ENCODE data around the gene B3GAT3.

The B3GAT3 gene

GRCh38 chr11:62607714-62608113 is 14.1 kb downstream of the B3GAT3 start:
- CTCF ChIA-PET: no interaction called here
- H3K27ac ChIP-seq: peak overlapping the region; percentile 98
- POLR2A ChIA-PET (ENCODE audit: low non-redundant PET): no interaction called here
- TF ChIP-seq, protein P1, sequence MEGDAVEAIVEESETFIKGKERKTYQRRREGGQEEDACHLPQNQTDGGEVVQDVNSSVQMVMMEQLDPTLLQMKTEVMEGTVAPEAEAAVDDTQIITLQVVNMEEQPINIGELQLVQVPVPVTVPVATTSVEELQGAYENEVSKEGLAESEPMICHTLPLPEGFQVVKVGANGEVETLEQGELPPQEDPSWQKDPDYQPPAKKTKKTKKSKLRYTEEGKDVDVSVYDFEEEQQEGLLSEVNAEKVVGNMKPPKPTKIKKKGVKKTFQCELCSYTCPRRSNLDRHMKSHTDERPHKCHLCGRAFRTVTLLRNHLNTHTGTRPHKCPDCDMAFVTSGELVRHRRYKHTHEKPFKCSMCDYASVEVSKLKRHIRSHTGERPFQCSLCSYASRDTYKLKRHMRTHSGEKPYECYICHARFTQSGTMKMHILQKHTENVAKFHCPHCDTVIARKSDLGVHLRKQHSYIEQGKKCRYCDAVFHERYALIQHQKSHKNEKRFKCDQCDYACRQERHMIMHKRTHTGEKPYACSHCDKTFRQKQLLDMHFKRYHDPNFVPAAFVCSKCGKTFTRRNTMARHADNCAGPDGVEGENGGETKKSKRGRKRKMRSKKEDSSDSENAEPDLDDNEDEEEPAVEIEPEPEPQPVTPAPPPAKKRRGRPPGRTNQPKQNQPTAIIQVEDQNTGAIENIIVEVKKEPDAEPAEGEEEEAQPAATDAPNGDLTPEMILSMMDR (conservative IDR thresholded peaks at IDR 0.05; ENCODE audit: low read depth): no peak
- DNase-seq (ENCODE audit: low spot score): no peak

DNA sequence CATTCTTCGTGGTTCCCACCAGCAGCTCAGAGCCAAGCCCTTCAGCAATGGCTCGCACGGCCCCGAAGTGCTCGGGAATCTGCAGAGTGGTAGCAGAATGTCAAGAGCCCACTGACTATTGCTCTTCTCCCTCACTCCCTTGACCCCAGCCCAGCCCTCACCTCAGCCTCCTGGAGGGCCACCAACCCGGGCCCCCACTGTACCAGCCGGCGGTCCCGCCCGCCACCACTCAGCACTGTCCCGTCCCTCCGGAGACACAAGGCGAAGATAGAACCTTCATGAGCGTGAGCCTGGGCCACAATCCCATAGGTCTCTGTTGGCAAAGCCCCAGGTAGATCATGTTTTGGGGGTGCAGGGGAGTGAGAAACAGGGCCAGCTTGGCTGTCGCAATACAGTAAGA is 15.9 kb downstream of the B3GAT3 start:
- no peak for DNase-seq (ENCODE audit: low spot score)
- CTCF ChIA-PET: no interaction called here
- POLR2A ChIA-PET (ENCODE audit: low non-redundant PET): no interaction called here
- TF ChIP-seq, protein P1 (conservative IDR thresholded peaks at IDR 0.05; ENCODE audit: low read depth): no peak
- peak overlapping the region; percentile 98 for H3K27ac ChIP-seq

DNA sequence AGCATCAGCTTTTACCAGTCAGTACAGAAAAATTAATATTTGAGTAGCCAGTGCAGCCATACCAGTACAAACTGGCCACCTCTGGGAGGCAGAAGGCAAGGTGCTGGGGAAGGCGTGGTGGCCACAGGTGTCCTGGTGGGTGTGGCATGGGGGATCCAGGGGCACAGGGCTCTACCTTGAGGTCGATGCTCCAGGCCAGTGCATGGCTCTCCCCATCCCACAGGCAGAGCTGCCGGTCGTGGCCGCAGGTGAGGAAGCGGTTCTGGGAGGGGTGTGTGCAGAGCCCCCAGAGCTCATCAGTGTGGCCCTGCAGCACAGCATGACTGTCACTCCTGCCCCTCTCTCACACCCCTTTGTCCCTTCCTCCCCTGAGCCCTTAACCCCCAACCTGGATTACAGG is 16.3 kb downstream of the B3GAT3 start:
- ChIA-PET CTCF (interaction anchor here (0.6 kb wide), 1 partner anchor 155 kb away, joined by 3 read pairs; no protein-coding TSS in a partner anchor), POLR2A (ENCODE audit: low non-redundant PET) (no interaction called here)
- TF ChIP-seq, protein P1 (conservative IDR thresholded peaks at IDR 0.05; ENCODE audit: low read depth): no peak
- DNase-seq (ENCODE audit: low spot score): no peak
- H3K27ac ChIP-seq: peak overlapping the region; percentile 98

DNA sequence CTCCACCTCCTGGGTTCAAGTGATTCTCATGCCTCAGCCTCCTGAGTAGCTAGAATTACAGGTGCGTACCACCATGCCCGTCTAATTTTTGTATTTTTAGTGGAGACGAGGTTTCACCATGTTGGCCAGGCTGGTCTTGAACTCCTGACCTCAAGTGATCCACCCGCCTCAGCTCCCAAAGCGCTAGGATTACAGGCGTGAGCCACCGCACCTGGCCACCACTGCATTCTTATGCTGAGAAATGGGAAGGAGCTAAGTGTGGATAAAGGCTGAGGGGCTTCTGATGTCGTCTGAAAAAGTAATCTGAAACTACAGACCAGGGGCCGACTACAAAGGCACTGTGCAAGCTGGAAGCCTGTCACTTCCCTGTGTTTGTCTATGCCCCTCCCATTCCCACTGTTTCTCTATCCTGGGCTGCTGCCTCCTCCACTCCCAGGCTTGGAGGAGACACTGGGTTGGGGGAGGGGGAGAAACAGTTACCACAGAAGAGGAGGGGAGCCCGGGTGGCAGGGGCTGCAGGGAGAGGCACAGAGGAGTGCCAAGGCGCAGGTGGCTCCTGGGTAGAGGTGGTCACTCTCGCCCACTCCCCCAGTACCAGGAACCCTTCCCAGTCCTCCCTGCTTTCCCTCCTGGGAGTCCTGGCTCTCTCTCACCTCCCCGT is 17.2 kb downstream of the B3GAT3 start:
- ChIA-PET CTCF (no interaction called here), POLR2A (ENCODE audit: low non-redundant PET) (no interaction called here)
- no peak for DNase-seq (ENCODE audit: low spot score)
- TF ChIP-seq, protein P1 (conservative IDR thresholded peaks at IDR 0.05; ENCODE audit: low read depth): no peak
- peak overlapping the region; percentile 98 for H3K27ac ChIP-seq

DNA sequence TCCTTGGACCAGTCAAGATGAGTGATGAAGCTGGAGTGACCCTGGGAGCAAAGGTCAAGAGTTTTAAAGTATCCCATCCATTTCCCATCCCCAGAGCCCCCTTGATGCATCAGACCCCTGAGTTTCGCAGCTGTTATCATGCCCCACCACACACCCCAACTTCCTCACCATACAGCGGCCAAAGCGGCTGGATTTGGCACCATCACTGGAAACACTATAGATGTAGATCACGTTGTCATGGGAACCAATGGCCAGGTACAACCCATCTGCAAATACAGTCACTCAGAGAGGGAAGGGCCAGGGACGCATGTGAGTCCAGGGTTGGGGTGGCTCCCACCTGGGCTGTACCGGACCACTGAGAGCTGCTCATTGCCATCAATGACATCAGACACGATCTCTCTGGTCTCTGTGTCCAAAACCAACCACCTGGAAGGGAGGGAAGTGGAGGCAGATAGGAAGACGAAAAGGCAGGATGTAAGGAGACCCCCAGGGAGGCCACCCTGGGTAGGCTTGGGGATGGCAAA is 17.9 kb downstream of the B3GAT3 start:
- peak overlapping the region; percentile 98 for H3K27ac ChIP-seq
- ChIA-PET CTCF (no interaction called here), POLR2A (ENCODE audit: low non-redundant PET) (no interaction called here)
- TF ChIP-seq, protein P1 (conservative IDR thresholded peaks at IDR 0.05; ENCODE audit: low read depth): no peak
- DNase-seq (ENCODE audit: low spot score): no peak

DNA sequence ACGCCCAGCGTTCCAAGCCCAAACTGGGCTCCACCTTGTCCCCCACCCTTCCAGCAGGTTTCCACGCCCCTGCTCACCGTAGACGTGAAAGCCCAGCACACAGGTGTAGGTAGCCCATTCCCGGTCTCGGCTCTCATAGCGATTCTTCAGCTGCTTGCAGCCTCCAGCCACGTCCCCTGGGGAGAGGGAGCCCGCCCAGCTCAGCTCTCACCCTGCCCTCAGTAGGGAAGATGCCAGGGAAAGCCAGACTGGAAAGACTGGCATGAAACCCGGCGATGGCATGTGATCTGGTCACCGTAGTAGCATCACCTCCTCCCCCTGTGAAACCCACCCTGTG is 18.7 kb downstream of the B3GAT3 start:
- ChIA-PET POLR2A (ENCODE audit: low non-redundant PET) (interaction anchor here (0.9 kb wide), 1 partner anchor 11 kb away, joined by 3 read pairs; no protein-coding TSS in a partner anchor), CTCF (interaction anchor here (0.9 to 1.0 kb wide), 2 partner anchors 9 to 33 kb away, joined by 3 read pairs; no protein-coding TSS in a partner anchor)
- DNase-seq (ENCODE audit: low spot score): no peak
- TF ChIP-seq, protein P1 (conservative IDR thresholded peaks at IDR 0.05; ENCODE audit: low read depth): no peak
- H3K27ac ChIP-seq: peak overlapping the region; percentile 98

Measured in RWPE1 (cell line).